PFSK-1 (cell line): ENCODE measurements around the gene RYR2.

Experiments used
- FOXP2 ChIP-seq: optimal IDR thresholded peaks from 2 replicates; pipeline ENCODE3; 2011; ENCODE audit warnings: borderline replicate concordance, control low read depth, inconsistent platforms; ENCODE audit not compliant: insufficient read depth; ENCODE audit errors: extremely low read length, extremely low read depth
- POLR2AphosphoS5 ChIP-seq: IDR thresholded peaks from 2 replicates; pipeline ENCODE4 v1.6.1; 2012; ENCODE audit warnings: low read depth, mild to moderate bottlenecking, control low read depth, low read length, moderate library complexity
- SIN3A ChIP-seq: IDR thresholded peaks from 2 replicates; pipeline ENCODE4 v1.6.1; 2012; ENCODE audit warnings: mild to moderate bottlenecking, low read length, moderate library complexity, borderline replicate concordance; ENCODE audit not compliant: insufficient read depth
- TAF1 ChIP-seq: IDR thresholded peaks from 2 replicates; pipeline ENCODE4 v1.6.1; 2012; ENCODE audit warnings: low read length, control low read depth, borderline replicate concordance; ENCODE audit not compliant: insufficient read depth
- TF ChIP-seq, protein P1 (sequence below), 2 experiments: IDR thresholded peaks; 2 replicates each; pipeline versions ENCODE4 v1.6.1 to v1.8.0; 2011 to 2012; ENCODE audit warnings: low read depth in 2 of 2, low read length in 2 of 2, control low read depth in 1 of 2, inconsistent platforms in 1 of 2, mild to moderate bottlenecking in 1 of 2, moderate library complexity in 1 of 2; ENCODE audit not compliant: insufficient read depth in 1 of 2

Gene RYR2

DNA sequence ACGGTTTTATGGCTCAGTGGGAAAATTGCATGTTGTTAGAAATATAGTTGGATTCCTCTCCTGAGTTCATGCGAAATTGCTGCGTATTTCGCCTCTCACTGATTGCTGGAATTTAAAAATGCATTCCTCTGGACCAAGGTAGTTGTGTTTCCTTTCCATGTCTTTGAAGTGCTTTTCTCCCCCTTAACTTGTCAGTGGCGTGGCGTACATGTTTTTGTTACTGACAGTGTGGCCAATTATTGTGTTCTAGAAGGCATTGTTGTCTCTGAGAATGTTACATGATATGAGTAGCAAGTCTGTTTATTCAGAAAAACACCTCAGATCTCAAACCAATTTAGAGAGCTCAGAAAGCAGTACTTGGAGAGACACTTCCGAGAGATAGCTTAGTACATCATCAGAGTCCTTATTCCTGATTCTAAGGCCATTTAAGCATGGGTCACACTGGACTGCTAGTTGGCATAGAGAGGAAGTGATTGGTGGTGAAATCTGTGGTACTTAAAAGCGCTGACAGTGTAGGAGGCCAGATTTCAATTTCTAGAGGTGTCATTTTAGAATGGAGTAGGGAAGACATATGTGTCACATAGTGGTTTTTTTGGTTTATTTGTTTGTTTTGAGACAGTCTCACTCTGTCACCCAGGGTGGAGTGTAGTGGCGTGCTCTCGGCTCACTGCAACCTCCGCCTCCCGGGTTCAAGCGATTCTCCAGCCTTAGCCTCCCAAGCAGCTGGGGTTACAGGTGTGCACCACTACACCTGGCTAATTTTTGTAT, 184.4 kb downstream of the RYR2 start:
- TF ChIP-seq POLR2AphosphoS5 (no peak), FOXP2 (no peak), SIN3A (no peak), TAF1 (no peak)
- TF ChIP-seq, protein P1, sequence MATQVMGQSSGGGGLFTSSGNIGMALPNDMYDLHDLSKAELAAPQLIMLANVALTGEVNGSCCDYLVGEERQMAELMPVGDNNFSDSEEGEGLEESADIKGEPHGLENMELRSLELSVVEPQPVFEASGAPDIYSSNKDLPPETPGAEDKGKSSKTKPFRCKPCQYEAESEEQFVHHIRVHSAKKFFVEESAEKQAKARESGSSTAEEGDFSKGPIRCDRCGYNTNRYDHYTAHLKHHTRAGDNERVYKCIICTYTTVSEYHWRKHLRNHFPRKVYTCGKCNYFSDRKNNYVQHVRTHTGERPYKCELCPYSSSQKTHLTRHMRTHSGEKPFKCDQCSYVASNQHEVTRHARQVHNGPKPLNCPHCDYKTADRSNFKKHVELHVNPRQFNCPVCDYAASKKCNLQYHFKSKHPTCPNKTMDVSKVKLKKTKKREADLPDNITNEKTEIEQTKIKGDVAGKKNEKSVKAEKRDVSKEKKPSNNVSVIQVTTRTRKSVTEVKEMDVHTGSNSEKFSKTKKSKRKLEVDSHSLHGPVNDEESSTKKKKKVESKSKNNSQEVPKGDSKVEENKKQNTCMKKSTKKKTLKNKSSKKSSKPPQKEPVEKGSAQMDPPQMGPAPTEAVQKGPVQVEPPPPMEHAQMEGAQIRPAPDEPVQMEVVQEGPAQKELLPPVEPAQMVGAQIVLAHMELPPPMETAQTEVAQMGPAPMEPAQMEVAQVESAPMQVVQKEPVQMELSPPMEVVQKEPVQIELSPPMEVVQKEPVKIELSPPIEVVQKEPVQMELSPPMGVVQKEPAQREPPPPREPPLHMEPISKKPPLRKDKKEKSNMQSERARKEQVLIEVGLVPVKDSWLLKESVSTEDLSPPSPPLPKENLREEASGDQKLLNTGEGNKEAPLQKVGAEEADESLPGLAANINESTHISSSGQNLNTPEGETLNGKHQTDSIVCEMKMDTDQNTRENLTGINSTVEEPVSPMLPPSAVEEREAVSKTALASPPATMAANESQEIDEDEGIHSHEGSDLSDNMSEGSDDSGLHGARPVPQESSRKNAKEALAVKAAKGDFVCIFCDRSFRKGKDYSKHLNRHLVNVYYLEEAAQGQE (IDR thresholded peaks at IDR 0.05; ENCODE audit: insufficient read depth in 1 of 2, low read depth in 2 of 2, low read length in 2 of 2), result no peak

DNA sequence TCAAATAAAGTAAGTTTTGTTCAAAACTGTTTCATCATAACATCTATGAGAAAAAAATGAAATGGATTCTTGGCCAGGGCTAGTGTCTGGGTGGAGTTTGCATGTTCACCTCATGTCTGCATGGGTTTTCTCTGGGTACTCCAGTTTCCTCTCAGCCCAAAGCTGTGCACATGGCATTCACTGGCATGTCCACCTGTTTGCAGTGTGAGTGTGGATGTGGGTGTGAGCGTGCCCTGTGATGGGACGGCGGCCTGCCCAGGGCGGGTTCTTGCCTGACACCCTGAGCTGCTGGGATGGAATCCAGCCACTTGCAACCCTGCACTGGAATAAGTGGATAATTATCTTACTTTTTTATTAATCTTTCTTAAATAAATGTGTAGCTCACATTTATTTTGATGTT, 185.5 kb downstream of the RYR2 start:
- TF ChIP-seq, protein P1 (IDR thresholded peaks at IDR 0.05; ENCODE audit: insufficient read depth in 1 of 2, low read depth in 2 of 2, low read length in 2 of 2), result no peak
- TF ChIP-seq POLR2AphosphoS5 (no peak), TAF1 (no peak), FOXP2 (no peak), SIN3A (no peak)

DNA sequence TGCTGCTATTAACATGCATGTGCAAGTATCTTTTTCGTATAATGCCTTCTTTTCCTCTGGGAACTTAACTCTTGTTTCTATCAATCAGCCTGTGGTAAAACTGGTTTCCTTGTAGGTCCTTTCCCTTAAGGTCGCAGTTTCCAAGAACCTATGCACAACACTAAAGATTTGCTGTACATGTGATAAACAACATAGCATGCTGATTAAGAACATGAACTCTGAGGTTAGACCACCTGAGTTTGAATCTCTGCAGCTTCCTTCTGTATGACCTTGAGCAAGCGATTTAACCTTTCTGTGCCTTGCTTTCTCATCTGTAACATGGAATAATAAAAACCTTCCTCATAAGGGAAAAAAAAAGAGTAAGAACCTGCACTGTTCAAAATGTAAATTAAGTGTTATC, 186.4 kb downstream of the RYR2 start:
- no peak for TF ChIP-seq SIN3A
- TF ChIP-seq, protein P1 (IDR thresholded peaks at IDR 0.05; ENCODE audit: insufficient read depth in 1 of 2, low read depth in 2 of 2, low read length in 2 of 2), result no peak
- TF ChIP-seq TAF1, result no peak

DNA sequence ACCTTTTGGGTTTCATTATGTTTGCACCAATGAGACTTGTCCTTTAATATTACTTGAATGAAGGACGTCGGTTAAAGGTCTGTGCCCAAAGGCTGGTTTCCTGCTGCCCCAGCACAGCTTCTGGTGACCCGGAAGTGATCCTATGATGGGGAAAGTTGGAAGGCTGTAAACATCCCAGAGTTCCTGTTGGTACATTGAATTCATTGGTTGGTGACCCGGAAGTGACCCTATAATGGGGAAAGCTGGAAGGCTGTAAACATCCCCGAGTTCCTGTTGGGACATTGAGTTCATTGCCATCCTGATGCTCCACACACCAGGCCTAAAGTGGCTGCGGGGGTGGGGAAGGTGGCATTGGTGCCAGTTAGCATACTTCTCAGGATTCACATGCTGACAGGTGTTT, 187.3 kb downstream of the RYR2 start:
- TF ChIP-seq TAF1, result no peak
- TF ChIP-seq POLR2AphosphoS5, result no peak
- TF ChIP-seq SIN3A, result no peak
- no peak for TF ChIP-seq FOXP2
- TF ChIP-seq, protein P1 (IDR thresholded peaks at IDR 0.05; ENCODE audit: insufficient read depth in 1 of 2, low read depth in 2 of 2, low read length in 2 of 2), result no peak

DNA sequence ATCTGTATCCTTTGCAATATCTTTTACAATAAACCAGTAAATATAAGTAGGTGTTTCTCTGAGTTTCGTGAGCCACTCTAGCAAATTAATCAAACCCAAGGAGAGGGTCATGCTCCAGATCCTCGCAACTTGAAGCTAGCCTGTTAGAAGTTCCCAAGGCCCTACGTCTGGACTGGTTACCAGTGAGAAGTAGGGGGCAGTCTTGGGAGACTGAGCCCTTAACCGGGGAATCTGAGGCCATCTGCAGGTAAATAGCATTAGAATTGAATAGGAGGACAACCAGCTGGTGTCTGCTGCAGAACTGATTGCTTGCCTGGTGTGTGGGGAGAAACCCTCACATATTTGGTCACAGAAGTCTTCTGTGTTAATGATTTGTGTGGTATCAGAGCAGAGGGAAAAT, 190.5 kb downstream of the RYR2 start:
- TF ChIP-seq SIN3A (no peak), TAF1 (no peak), FOXP2 (no peak), POLR2AphosphoS5 (no peak)
- TF ChIP-seq, protein P1 (IDR thresholded peaks at IDR 0.05; ENCODE audit: insufficient read depth in 1 of 2, low read depth in 2 of 2, low read length in 2 of 2), result no peak
